GM10266 (cell line): ENCODE measurements around the gene C10orf90.

Experiments
- DNase-seq: peaks from one replicate; pipeline ENCODE4 v3.0.0; 2012; ENCODE audit errors: extremely low spot score
- TF ChIP-seq, protein P1 (sequence below): IDR thresholded peaks from 2 replicates; pipeline ENCODE4 v1.5.1; 2012; ENCODE audit warnings: mild to moderate bottlenecking, low read depth; ENCODE audit not compliant: control insufficient read depth, insufficient read depth; ENCODE audit errors: missing control alignments

The C10orf90 gene

GRCh38 chr10:126500185-126500584 is 170.3 kb downstream of the C10orf90 start:
- no peak for DNase-seq
- TF ChIP-seq, protein P1, sequence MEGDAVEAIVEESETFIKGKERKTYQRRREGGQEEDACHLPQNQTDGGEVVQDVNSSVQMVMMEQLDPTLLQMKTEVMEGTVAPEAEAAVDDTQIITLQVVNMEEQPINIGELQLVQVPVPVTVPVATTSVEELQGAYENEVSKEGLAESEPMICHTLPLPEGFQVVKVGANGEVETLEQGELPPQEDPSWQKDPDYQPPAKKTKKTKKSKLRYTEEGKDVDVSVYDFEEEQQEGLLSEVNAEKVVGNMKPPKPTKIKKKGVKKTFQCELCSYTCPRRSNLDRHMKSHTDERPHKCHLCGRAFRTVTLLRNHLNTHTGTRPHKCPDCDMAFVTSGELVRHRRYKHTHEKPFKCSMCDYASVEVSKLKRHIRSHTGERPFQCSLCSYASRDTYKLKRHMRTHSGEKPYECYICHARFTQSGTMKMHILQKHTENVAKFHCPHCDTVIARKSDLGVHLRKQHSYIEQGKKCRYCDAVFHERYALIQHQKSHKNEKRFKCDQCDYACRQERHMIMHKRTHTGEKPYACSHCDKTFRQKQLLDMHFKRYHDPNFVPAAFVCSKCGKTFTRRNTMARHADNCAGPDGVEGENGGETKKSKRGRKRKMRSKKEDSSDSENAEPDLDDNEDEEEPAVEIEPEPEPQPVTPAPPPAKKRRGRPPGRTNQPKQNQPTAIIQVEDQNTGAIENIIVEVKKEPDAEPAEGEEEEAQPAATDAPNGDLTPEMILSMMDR, result no peak

DNA sequence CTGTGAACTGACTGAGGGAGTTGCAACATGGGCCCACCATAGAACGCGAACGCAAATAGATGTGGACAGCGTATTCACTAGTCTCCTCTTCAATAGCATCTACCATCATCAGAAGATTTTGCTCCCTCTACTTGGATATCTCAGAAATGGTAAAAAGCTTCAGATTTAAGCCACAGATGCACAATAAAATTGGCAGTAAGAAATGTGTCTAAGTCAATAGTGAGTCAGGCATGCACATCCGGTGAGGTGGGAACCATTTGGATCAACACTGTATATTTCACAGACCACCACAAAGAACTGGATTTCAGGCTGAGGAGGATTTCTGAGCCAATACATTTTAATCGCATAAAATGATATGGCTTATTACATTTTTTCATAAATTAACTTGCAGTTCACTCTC is 170.7 kb downstream of the C10orf90 start:
- TF ChIP-seq, protein P1, result no peak
- no peak for DNase-seq

- TF ChIP-seq, protein P1, result no peak
- DNase-seq, result no peak
Observed at GRCh38 chr10:126497672-126498071, 172.8 kb downstream of the C10orf90 start.

DNA sequence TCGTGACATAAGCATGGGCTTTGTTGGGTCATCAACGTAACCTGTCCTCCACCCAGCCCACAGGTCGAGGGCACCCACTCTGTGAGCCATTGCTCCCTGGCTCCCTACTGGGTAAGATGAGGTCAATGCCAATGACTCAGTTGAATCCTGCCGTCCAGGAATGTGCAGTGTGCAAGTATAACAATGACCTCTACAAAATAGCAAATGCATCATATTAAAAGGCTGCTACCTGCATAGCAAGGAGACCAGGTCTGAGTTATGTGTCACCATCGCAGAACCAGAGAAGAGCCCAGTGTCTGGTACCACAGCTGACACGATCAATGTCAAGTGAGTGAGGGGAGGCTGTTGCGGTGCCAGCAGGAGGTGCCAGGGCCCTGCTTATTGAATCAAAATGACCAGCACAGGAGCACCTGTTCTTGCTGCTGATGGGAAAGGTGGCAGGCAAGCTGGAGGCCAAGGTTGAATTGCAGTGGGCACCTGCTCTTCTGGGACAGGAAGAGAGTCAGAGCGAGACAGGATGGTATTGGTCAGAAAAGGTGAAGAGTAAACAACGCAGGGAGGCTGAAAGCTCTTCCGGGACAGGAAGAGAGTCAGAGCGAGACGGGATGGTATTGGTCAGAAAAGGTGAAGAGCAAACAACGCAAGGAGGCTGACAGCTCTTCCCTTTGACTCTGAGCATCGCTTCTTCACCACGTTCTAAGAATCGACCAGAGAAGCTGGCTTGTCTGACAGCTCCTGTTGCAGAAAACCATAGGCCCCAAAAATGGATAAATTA is 173.5 kb downstream of the C10orf90 start:
- no peak for DNase-seq
- TF ChIP-seq, protein P1, result no peak

GRCh38 chr10:126491476-126491875 is 179.0 kb downstream of the C10orf90 start:
- no peak for DNase-seq
- TF ChIP-seq, protein P1, result no peak

DNA sequence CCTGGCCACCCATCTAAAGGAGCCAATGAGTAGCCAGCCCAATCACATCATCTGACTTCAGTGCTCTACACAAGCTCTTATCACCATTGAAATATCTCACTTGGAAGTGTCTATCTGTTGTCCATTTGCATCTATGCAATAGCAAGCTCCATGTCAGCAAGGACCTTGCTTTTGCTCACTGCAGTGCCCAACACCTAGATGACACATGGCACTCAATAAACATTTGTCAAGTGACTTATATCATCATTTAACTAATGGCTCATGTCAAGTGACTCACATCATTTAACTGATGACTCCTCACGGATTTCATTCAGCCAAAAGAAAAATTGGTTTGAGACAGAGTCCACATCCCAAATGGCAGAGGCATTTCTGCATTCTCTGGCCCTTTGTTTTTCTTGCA is 189.3 kb downstream of the C10orf90 start:
- no peak for DNase-seq
- TF ChIP-seq, protein P1, result no peak

- TF ChIP-seq, protein P1, result no peak
- no peak for DNase-seq
Observed at GRCh38 chr10:126480648-126481047, 189.8 kb downstream of the C10orf90 start.
